ENCODE measurements around the gene SLC30A9. TPM values are rescaled to one million over a fixed set of nuclear protein-coding genes. Genes with fewer than 3 reads are reported as not detected.

SLC30A9 gene
- total and polyA plus RNA-seq, 5 experiments from 2014 or later: 29.3 to 40.9 (median 38.1) TPM

DNA sequence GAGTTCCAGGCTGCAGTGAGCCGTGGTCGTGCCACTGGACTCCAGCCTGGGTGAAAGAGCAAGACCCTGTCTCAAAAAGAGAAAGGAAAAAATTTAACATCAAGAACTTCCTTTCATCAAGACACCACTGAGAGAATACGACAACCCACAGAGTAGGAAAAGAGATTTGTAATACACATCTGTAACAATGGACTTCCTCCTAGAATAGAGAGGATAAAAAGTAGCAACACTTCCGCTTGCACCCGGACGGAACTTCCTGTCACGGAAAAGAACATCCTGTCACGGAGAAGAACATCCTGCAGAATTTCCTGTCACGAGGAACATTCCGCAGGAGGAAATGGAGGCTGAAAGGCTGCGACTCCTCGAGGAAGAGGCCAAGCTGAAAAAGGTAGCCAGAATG is 8.9 kb upstream of the SLC30A9 start, which contains the start of gene DCAF4L1:
TSS of gene DCAF4L1 (plus strand) at position 301 of the 400 bp plus-strand sequence. CDS start at position 338, 37 bp downstream.
- Mint-ChIP-seq H3K4me3 (no peak within 1 kb of the TSS), H3K36me3 (peaks cover 0 to 3% (median 0%) of the 10 kb centered on the region in 3 donors), H3K4me1 (no peaks in the 10 kb centered on the region), H3K27ac (no peak within 1 kb of the TSS), H3K27me3 (peaks cover 0 to 10% (median 5%) of the 10 kb centered on the region in 5 donors), H3K9me3 (no peaks in the 10 kb centered on the region)
- DNase-seq: no peak
- POLR2A ChIA-PET: no interaction called here
- no peak for ATAC-seq

DNA sequence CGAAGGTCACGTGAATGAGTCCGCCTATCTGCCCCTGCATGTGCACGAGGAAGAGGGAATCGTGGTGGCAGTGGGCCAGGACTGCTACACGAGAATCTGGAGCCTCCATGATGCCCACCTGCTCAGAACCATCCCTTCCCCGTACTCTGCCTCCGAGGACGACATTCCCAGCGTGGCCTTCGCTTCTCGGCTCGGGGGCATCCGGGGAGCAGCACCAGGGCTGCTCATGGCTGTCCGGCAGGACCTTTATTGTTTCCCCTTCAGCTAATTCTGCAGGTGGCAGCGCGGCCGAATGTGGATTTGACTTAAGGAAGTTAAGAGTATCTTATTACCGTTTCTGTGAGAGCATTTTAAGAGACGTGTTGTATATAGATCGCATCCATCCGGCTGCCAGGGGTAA is 7.6 kb upstream of the SLC30A9 start:
- no peaks in the 10 kb centered on the region for H3K4me1 Mint-ChIP-seq

DNA sequence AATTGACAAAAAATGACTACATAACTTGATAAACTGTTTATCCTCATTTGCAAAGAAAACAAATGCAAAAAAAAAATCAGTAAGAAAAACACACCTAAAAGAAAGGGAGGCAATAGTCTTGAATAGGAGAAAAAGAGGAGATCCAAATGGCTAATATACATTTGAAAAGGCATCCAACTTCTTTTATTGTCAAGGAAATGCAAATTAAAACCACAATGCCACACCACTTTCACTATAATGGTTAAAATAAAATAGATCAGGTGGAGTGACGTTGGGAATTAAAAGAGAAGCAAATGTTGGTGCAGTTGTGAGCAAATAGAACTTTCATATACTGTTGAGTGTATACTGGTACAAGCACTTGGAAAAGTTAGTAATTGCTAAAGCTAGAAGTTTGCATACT is 5.2 kb upstream of the SLC30A9 start:
- Mint-ChIP-seq H3K36me3 (peaks cover 0 to 3% (median 0%) of the 10 kb centered on the region in 3 donors), H3K4me3 (no peak overlapping the region), H3K4me1 (peaks cover 5 to 10% (median 8%) of the 10 kb centered on the region in 4 donors), H3K9me3 (no peaks in the 10 kb centered on the region), H3K27me3 (no peaks in the 10 kb centered on the region), H3K27ac (no peak overlapping the region)
- POLR2A ChIA-PET: no interaction called here
- no peak for DNase-seq
- ATAC-seq: no peak

More for the DNA sequence above, 7.6 kb upstream of the SLC30A9 start:
- peaks cover 0 to 3% (median 0%) of the 10 kb centered on the region in 3 donors for H3K36me3 Mint-ChIP-seq
- no peaks in the 10 kb centered on the region for H3K9me3 Mint-ChIP-seq
- no peak for DNase-seq
- H3K27ac Mint-ChIP-seq: no peak overlapping the region
- no peak overlapping the region for H3K4me3 Mint-ChIP-seq
- POLR2A ChIA-PET: no interaction called here
- ATAC-seq: no peak
- H3K27me3 Mint-ChIP-seq: peaks cover 0 to 6% (median 4%) of the 10 kb centered on the region in 5 donors

DNA sequence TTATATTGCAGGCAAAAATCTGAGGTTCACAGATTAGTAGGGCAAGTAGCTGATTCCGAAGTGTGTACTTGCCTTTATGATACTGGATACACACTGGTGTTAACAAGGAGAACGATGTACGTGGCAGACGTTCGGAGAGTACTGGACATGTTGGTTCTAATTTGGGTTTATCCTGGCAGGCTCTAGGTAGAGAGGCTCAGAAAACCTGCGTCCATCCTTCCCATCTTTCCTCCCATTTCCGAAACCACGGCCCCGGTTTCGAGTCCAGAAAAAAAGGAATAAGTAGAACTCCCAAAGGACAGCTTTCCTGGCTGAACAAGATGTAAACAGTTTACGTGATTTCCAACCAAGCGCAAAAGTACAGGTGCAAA is 351 bp upstream of the SLC30A9 start:
- peak; percentile 15 to 25 for ATAC-seq

DNA sequence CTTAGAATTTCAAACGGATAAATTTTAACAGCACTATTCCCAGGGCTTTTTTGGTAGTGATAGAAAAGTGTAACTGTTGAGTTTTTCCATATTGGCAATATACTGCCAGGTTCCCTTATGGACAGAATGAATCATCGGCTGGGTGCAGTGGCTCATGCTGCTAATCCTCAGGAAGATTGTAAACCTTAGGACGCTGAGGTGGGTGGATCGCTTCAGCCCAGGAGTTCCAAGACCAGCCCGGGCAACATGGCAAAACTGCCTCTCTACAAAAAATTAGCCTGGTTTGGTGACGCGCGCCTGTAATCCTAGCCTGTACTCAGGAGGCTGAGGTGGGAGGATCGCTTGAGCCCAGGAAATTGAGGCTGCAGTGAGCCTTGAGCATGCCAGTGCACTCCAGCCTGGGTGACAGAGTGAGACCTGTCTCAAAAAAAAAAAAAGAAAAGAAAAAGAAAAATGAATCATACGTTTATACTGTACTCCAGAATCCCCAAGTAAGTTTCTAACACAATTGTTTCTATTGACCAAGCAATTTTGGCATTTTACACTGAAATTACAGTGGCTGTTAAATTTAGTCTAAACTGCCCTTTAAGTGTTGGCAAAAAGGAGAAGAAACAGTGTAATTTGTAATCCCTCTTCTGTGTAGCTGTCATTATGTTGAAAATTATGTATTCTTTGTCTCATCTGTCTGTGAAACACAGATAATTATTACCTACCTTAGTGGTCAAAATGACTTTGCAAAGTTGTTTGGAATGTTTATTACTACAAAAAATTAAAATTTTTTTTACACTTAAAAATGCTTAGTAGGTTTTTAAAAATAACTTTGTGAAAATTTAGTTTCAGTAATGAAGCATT is 1.8 kb downstream of the SLC30A9 start:
- POLR2A ChIA-PET: no interaction called here
- ATAC-seq: no peak
- Mint-ChIP-seq H3K27ac (peak overlapping the region in 5 of 10 donors; percentile 28 to 96 (median 77)), H3K36me3 (peaks cover 0 to 2% (median 2%) of the 10 kb centered on the region in 3 donors), H3K4me3 (peak overlapping the region; percentile 28 to 99 (median 97)), H3K27me3 (no peaks in the 10 kb centered on the region), H3K4me1 (peaks cover 9 to 49% (median 37%) of the 10 kb centered on the region in 4 donors), H3K9me3 (no peaks in the 10 kb centered on the region)
- DNase-seq: no peak

More for the DNA sequence above, 351 bp upstream of the SLC30A9 start:
- H3K36me3 Mint-ChIP-seq: peaks cover 0 to 2% (median 0%) of the 10 kb centered on the region in 3 donors
- no peaks in the 10 kb centered on the region for H3K9me3 Mint-ChIP-seq
- H3K4me1 Mint-ChIP-seq: peaks cover 6 to 38% (median 29%) of the 10 kb centered on the region in 4 donors
- peak overlapping the region; percentile 96 to 99 (median 98) for H3K27ac Mint-ChIP-seq
- peak overlapping the region; percentile 95 to 99 (median 98) for H3K4me3 Mint-ChIP-seq
- H3K27me3 Mint-ChIP-seq: no peaks in the 10 kb centered on the region
- POLR2A ChIA-PET: interaction anchor here (1.0 kb wide), 1 partner anchor 55 kb away, joined by 6 read pairs; the partner anchor contains the start of gene TMEM33
- no peak for DNase-seq

DNA sequence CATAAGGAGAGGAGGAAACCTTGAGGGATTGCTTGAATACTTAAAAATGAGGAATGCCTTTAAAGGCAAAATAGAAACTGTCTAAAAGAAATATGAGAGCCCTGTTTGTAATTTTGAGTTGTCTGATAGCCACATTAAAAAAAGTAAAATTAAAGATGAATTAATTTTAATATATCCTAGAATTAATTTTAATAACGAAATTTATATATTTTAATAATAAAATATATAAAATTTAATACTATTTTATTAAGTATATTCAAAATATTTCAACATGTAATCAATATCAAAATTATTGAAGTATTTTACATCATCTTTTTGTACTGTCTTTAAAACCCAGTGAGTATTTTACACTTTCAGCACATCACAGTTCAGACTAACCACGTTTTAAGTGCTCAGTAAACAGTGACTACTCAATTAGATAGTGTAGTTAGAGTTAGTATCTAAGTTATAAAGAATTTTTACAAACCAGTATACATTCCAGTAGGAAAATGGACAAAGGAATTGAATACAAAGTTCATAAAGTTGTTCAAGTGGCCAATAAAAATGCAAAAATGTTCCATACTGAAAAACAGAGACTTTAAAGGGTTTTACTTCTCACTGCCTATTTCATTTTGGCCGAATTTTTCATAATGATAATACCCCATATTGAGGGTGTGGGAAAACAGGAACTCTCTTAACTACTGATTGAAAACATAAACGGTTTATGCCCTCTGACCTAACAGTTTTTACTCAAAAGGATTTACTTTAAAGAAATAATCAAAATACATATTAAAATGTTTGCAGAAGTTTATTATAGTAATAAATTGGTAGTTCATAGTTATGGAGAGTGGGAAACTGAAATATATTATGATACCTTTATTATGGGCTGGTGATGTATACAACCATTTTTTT is 2.9 kb downstream of the SLC30A9 start:
- Mint-ChIP-seq H3K27ac (no peak overlapping the region), H3K4me1 (peaks cover 14 to 56% (median 43%) of the 10 kb centered on the region in 4 donors), H3K36me3 (peaks cover 0 to 2% (median 2%) of the 10 kb centered on the region in 3 donors), H3K4me3 (peak overlapping the region in 1 of 10 donors; percentile 98), H3K27me3 (no peaks in the 10 kb centered on the region), H3K9me3 (no peaks in the 10 kb centered on the region)
- ATAC-seq (no peak), DNase-seq (no peak)
- POLR2A ChIA-PET: no interaction called here

DNA sequence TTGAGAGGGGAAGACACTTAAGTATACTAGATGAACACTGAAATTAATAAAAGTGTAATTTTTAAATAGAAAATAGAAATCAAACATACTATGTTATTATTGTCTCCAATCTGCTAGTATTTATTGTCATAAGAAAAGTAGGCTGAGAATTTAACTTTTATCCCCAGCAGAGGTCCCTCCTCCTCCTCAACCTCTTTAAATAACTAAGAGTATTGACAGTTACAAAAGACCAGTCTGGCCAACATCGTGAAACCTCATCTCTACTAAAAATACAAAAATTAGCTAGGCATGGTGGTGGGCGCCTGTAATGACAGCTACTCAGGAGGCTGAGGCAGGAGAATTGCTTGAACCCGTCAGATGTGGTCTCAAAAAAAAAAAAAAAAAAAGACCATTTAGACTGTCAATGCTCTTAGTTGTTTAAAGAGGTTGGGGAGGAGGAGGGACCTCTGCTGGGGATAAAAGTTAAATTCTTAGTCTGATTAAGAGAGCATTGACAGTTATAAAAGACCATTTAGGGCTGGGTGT is 4.2 kb downstream of the SLC30A9 start:
- peaks cover 10 to 61% (median 42%) of the 10 kb centered on the region in 4 donors for H3K4me1 Mint-ChIP-seq
- H3K9me3 Mint-ChIP-seq: no peaks in the 10 kb centered on the region
- no peaks in the 10 kb centered on the region for H3K27me3 Mint-ChIP-seq
- peaks cover 0 to 8% (median 2%) of the 10 kb centered on the region in 3 donors for H3K36me3 Mint-ChIP-seq
- POLR2A ChIA-PET: no interaction called here
- no peak overlapping the region for H3K4me3 Mint-ChIP-seq
- ATAC-seq (no peak), DNase-seq (no peak)
- H3K27ac Mint-ChIP-seq: no peak overlapping the region

DNA sequence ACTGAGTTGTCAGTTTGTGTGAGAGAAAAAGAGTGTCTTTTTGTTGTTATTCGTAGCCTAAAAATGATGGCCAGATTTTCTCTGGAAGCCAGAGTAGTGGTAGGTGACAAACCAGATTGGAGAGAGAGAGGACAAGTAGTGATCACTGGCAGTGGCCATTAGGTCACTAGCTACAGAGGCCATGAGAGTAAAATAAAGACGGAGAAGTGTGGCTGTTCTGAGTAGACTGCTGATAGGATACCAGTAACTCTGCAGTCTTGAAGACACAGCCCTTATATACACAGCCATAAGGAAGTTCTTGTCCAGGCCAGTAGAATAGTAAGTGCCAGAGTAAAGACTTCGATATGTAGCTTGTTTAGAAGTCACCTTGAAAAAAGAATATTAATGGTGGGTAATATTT is 7.7 kb downstream of the SLC30A9 start:
- no peak for DNase-seq
- POLR2A ChIA-PET: no interaction called here
- ATAC-seq: no peak
- Mint-ChIP-seq H3K27me3 (no peaks in the 10 kb centered on the region), H3K4me1 (peaks cover 11 to 49% (median 32%) of the 10 kb centered on the region in 4 donors), H3K27ac (peak overlapping the region in 1 of 10 donors; percentile 1), H3K9me3 (peaks cover 0 to 3% (median 0%) of the 10 kb centered on the region in 9 donors), H3K4me3 (peak overlapping the region in 1 of 10 donors; percentile 11), H3K36me3 (peaks cover 0 to 20% (median 6%) of the 10 kb centered on the region in 3 donors)

DNA sequence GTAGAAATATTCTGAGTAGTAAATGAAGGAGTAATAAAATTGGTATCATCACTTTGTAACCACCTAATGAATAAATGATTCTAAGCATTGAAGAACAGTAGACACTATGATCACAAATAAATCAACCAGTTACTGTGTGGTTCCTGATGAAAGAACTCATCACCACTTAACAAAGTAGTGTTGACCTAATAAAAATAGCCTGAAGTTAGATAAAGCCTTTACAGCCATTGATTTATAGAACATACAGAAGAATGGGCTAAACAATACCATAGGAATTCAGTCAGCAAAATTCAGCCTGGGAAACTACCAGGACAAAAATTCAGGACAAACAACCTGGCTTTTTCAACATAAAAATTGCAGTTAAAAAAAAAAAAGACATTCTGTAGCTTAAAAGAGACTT is 9.0 kb downstream of the SLC30A9 start:
- H3K27ac Mint-ChIP-seq: no peak overlapping the region
- DNase-seq: no peak
- peaks cover 7 to 33% (median 18%) of the 10 kb centered on the region in 3 donors for H3K36me3 Mint-ChIP-seq
- POLR2A ChIA-PET: no interaction called here
- H3K4me3 Mint-ChIP-seq: no peak overlapping the region
- peaks cover 0 to 3% (median 0%) of the 10 kb centered on the region in 9 donors for H3K9me3 Mint-ChIP-seq
- no peak for ATAC-seq
- peaks cover 19 to 53% (median 45%) of the 10 kb centered on the region in 4 donors for H3K4me1 Mint-ChIP-seq
- H3K27me3 Mint-ChIP-seq: no peaks in the 10 kb centered on the region

DNA sequence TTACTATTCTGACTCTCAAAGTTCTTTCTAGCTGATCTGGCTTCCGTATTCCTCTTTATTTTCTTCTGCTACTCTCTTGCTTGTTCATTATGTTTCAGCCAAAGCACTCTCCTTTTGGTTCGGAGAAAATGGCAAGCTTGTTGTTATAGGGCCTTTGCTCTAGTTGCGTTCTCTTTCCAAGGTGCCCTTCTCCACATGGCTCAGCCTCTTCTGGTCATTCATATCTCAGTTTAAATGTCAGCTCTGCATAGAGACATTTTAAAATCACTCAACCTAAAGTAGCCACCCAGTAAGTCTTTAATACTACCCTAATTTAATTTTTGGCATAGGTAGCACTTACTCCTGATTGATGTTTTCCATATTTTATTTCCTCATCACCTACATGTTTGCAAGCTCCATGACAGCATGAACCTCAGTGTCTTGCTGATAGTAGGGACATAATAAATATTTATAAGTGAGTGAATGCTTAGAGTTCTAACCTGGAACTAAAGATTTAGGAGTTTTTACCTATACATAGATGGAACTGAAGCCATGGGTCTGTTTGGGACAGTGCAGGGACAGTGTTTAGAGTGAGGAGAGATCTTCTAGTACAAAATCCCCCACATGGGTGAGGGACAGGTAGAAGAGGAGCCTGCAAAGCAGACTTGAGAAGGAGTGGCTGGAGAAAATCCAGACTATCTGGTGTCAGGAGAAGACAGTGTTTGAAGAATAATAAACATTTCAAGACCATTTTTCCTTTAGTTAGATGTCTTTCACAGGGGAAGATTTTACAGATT is 17.9 kb downstream of the SLC30A9 start:
- peaks cover 22 to 85% (median 49%) of the 10 kb centered on the region in 3 donors for H3K36me3 Mint-ChIP-seq
- H3K9me3 Mint-ChIP-seq: no peaks in the 10 kb centered on the region
- peak overlapping the region in 4 of 10 donors; percentile 9 to 26 (median 21) for H3K27ac Mint-ChIP-seq
- POLR2A ChIA-PET: no interaction called here
- no peak overlapping the region for H3K4me3 Mint-ChIP-seq
- DNase-seq (no peak), ATAC-seq (no peak)
- H3K27me3 Mint-ChIP-seq: no peaks in the 10 kb centered on the region
- peaks cover 30 to 70% (median 46%) of the 10 kb centered on the region in 4 donors for H3K4me1 Mint-ChIP-seq

DNA sequence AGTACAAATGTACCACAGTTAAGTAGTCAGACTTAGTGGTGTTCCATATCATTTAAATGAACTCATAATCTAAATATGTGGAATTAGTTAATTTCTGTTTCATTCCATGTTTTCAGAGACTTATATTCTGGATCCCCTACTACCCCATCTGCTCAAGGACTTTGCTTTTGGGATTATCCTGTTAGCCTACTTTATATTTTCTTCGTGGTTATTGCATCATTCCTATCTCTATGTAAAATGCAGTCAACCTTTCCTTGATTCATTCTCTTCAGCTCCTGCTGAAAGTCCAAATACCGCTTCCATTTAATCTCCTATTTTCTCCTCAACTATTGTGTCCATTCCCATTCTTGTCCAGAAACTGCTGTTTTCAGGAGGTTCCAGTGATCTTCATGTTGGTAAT is 25.1 kb downstream of the SLC30A9 start:
- ATAC-seq: no peak
- no peak for DNase-seq
- POLR2A ChIA-PET: no interaction called here
- H3K27ac Mint-ChIP-seq: peak overlapping the region in 2 of 10 donors; percentile 54 to 76
- no peak overlapping the region for H3K4me3 Mint-ChIP-seq
- H3K27me3 Mint-ChIP-seq: no peaks in the 10 kb centered on the region
- peaks cover 7 to 52% (median 27%) of the 10 kb centered on the region in 3 donors for H3K36me3 Mint-ChIP-seq
- no peaks in the 10 kb centered on the region for H3K9me3 Mint-ChIP-seq
- peaks cover 23 to 54% (median 32%) of the 10 kb centered on the region in 4 donors for H3K4me1 Mint-ChIP-seq

DNA sequence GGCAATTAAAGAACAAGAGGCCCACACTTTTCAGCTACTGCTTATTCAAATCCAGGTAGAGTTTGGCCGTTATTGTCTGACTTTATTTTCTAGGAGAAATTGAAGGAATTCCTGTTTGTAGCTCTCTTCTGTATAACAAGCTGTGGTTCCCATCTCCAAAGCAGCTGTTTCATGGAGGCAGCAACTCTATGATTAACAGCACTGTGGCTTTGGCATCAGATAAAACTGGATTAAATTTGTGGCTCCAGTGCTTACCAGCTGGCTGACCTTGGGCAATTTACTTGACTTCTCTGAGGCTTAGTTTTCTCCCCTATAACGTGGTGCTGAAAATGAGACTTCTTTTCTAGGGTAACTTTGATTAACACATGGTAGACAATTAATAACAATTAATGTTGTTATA is 28.1 kb downstream of the SLC30A9 start:
- no peak for ATAC-seq
- Mint-ChIP-seq H3K9me3 (peaks cover 0 to 3% (median 0%) of the 10 kb centered on the region in 9 donors), H3K36me3 (peaks cover 11 to 56% (median 31%) of the 10 kb centered on the region in 3 donors), H3K4me3 (no peak overlapping the region), H3K4me1 (peaks cover 17 to 37% (median 26%) of the 10 kb centered on the region in 4 donors), H3K27me3 (no peaks in the 10 kb centered on the region), H3K27ac (no peak overlapping the region)
- POLR2A ChIA-PET: no interaction called here
- no peak for DNase-seq

All from naive thymus-derived CD8-positive, alpha-beta T cell (primary cell).